ENCODE data around the gene SLC29A4. TPM values are rescaled to one million over a fixed set of nuclear protein-coding genes. Genes with fewer than 3 reads are reported as not detected.

The SLC29A4 gene, protein sequence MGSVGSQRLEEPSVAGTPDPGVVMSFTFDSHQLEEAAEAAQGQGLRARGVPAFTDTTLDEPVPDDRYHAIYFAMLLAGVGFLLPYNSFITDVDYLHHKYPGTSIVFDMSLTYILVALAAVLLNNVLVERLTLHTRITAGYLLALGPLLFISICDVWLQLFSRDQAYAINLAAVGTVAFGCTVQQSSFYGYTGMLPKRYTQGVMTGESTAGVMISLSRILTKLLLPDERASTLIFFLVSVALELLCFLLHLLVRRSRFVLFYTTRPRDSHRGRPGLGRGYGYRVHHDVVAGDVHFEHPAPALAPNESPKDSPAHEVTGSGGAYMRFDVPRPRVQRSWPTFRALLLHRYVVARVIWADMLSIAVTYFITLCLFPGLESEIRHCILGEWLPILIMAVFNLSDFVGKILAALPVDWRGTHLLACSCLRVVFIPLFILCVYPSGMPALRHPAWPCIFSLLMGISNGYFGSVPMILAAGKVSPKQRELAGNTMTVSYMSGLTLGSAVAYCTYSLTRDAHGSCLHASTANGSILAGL
- 21.2 and 31.7 TPM in 2 replicates for total RNA-seq (2016; rRNA removed; fragmentation: Illumina TruSeq; extraction: Trizol)
- total RNA-seq (2016; cell fraction: cytosol; rRNA removed; fragmentation: Illumina TruSeq; extraction: Trizol; ENCODE audit: low read depth): 33.8 and 34.7 TPM in 2 replicates
- total RNA-seq (2016; cell fraction: insoluble cytoplasmic fraction; rRNA removed; fragmentation: Illumina TruSeq; extraction: Trizol): 18.9 and 30.5 TPM in 2 replicates
- 76.3 and 81.9 TPM in 2 replicates for total RNA-seq (2016; cell fraction: membrane; rRNA removed; fragmentation: Illumina TruSeq; extraction: Trizol)
- 18.2 and 22.5 TPM in 2 replicates for total RNA-seq (2016; cell fraction: nucleus; rRNA removed; fragmentation: Illumina TruSeq; extraction: Trizol)
- polyA plus RNA-seq (2011; rRNA removed): 29.7 and 53.0 TPM in 2 replicates
- 23.1 and 35.9 TPM in 2 replicates for polyA plus RNA-seq (2011; cell fraction: cytosol; rRNA removed)
- 110 and 117 TPM in 2 replicates for polyA plus RNA-seq (2011; cell fraction: nucleus; rRNA removed)
- 21.6 and 26.5 TPM in 2 replicates for polyA plus RNA-seq (2012)
- polyA plus RNA-seq (2016; cell fraction: cytosol; fragmentation: Illumina TruSeq; extraction: Trizol; ENCODE audit: low read depth): 78.6 and 80.2 TPM in 2 replicates
- polyA plus RNA-seq (2016; cell fraction: insoluble cytoplasmic fraction; fragmentation: Illumina TruSeq; extraction: Trizol; ENCODE audit: low read depth): 31.0 and 42.3 TPM in 2 replicates
- 113 and 128 TPM in 2 replicates for polyA plus RNA-seq (2016; cell fraction: membrane; fragmentation: Illumina TruSeq; extraction: Trizol; ENCODE audit: low read depth)
- polyA plus RNA-seq (2016; cell fraction: nucleus; fragmentation: Illumina TruSeq; extraction: Trizol; ENCODE audit: insufficient read depth, low read depth): 57.1 and 65.3 TPM in 2 replicates
- polyA minus RNA-seq (2011; rRNA and poly(A)+ RNA removed; ENCODE audit: low replicate concordance): 1.5 and 136 TPM in 2 replicates
- polyA minus RNA-seq (2011; cell fraction: cytosol; rRNA and poly(A)+ RNA removed): 23.7 and 26.6 TPM in 2 replicates
- 20.0 and 25.2 TPM in 2 replicates for polyA minus RNA-seq (2011; cell fraction: nucleus; rRNA and poly(A)+ RNA removed)
- Bru-seq, nascent RNA: percentile 60 among the genes with signal in this experiment
- BruChase-seq, experiment 1, labeled RNA remaining after a 6-hour chase: percentile 75 among the genes with signal in this experiment
- BruChase-seq, experiment 2, labeled RNA remaining after a 2-hour chase: percentile 66 among the genes with signal in this experiment
- long read RNA-seq, experiment 1, partial matches to known transcripts: 4 of 10 reads
- long read RNA-seq, experiment 1, other reads (novel, unspliced or antisense): 6 of 10 reads
- long read RNA-seq, experiment 2, full-length matches to known transcripts: 55 of 164 reads
- long read RNA-seq, experiment 2, partial matches to known transcripts: 62 of 164 reads
- long read RNA-seq, experiment 2, other reads (novel, unspliced or antisense): 47 of 164 reads

DNA sequence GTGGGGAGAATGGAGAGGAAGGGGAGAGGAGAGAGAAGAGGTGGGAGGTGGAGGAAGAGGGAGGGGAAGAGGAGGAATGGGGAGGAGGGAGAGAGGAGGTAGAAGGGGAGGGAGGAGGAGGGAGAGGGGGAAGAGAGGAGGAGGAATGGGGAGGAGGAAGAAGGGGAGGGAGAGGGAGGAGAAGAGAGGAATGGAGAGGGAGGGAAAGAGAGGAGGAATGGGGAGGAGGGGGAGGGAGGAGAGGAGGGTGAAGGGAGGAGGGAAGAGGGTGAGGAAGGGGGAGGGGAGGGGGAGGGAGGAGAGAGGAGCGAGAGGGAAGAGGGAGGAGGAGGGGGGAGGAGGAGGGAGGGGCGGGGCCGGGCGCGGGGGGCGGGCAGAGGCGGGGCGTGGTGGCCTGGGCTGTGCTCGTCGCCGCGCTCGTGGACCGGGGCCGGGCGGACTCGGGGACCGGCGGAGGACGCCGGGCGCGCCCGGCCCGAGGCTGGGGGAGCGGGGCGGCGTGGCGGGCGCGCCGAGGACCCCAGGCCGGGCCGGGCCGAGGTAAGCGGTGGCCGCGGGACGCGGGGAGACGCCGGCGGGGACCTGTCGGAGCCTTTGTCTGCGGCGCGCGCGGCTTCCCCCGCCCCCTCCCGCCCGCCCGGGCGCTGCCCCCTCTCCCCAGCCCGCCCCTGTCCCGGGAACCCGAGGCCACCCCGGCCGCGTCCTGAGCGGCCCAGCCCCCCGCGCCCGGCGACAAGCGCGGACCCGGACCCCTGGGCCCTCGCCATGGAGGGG lies at the start of gene SLC29A4:
TSS of gene SLC29A4 (plus strand) at position 401 of the 774 bp plus-strand sequence. CDS start 4,874 bp downstream, outside the sequence.
- H2AFZ ChIP-seq (ENCODE audit: low read length): no peak within 1 kb of the TSS
- DNase-seq (ENCODE audit: low spot score) (no peak), ATAC-seq (peak; percentile 3; the same call in 1 of the 3 replicates), FAIRE-seq (no peak)
- peaks cover 0 to 1% of the 10 kb centered on the region in 2 experiments; a peak in 1 of 5 replicates for H3K27me3 ChIP-seq (ENCODE audit: control insufficient read depth in 1 of 2, insufficient read depth in 2 of 2, low read length in 2 of 2)
- H3K36me3 ChIP-seq (replicated peaks in 1 of 2; ENCODE audit: control insufficient read depth in 1 of 2, insufficient read depth in 2 of 2, low read length in 2 of 2): no peaks in the 10 kb centered on the region
- H4K20me1 ChIP-seq (ENCODE audit: insufficient read depth, low read length): no peaks in the 10 kb centered on the region
- POLR2A ChIA-PET: no interaction called here
- WGBS (ENCODE audit: low lambda C conversion rate): 1% methylated on average over 19 of the region's 69 CpGs
- TF ChIP-seq ZSCAN20 (CRISPR knock-in tag; IDR thresholded peaks at IDR 0.05; ENCODE audit: borderline replicate concordance): no peak
- TF ChIP-seq ZNF263 (CRISPR knock-in tag; IDR thresholded peaks at IDR 0.05): peak; percentile 92
- TF ChIP-seq PCBP2 (optimal IDR thresholded peaks at IDR 0.05; ENCODE audit: low read depth, low read length, poor library complexity, severe bottlenecking): peak; percentile 82
- 0 out of 2 replicates have a peak, but pooled peaks have one; percentile 35 for TF ChIP-seq PCBP1 (IDR thresholded peaks at IDR 0.05; ENCODE audit: borderline replicate concordance, low read depth, low read length)
- H3K4me3 ChIP-seq (replicated peaks in 1 of 3; ENCODE audit: insufficient read depth in 1 of 3, low read depth in 2 of 3, low read length in 3 of 3): peak within 1 kb of the TSS; percentile 73 to 76 (median 74); a peak in 5 of 6 replicates
- peak within 1 kb of the TSS; percentile 90 for H3K4me2 ChIP-seq (ENCODE audit: low read depth, low read length)
- CTCF ChIA-PET (ENCODE audit: low intra/inter-chr PET ratio, low total read pairs): no interaction called here
- no peaks in the 10 kb centered on the region for H3K9me3 ChIP-seq (ENCODE audit: low read length)
- intact Hi-C loops (cut with micrococcal nuclease; ENCODE audit: unreplicated experiment) (no loop called here), in situ Hi-C loops (cut with HindIII; ENCODE audit: extremely low pct_ligation_motif_present, low pct_unique_long_range_greater_than_20kb) (loop anchor here (5.0 kb wide), 1 partner anchor 40 kb away; no protein-coding TSS in a partner anchor)
- no TSS peak for BruUV-seq (replicated peaks)
- peaks cover 8% of the 10 kb centered on the region; the same call in 1 of the 2 replicates for H3K4me1 ChIP-seq (ENCODE audit: insufficient read depth, low read length)
- H3K27ac ChIP-seq (ENCODE audit: extremely low read length, insufficient read depth, low read length): peak within 1 kb of the TSS; percentile 69
- H3K9ac ChIP-seq (ENCODE audit: insufficient read depth, low read depth, low read length): peak within 1 kb of the TSS; percentile 59; the same call in 1 of the 2 replicates
- no peaks in the 10 kb centered on the region for H3K79me2 ChIP-seq (ENCODE audit: insufficient read depth, low read length)
